GM18868 (cell line): ENCODE results near the gene DNAH10.
A peak's percentile ranks its signal among the peaks of the same experiment; 100 is the strongest.

ENCODE experiments used
- ATAC-seq: cut with Tn5 transposase; IDR thresholded peaks from one replicate; pipeline ENCODE4 v1.9.1; 2021; ENCODE audit warnings: mild to moderate bottlenecking, moderate library complexity; ENCODE audit not compliant: unreplicated experiment

The DNAH10 gene, protein sequence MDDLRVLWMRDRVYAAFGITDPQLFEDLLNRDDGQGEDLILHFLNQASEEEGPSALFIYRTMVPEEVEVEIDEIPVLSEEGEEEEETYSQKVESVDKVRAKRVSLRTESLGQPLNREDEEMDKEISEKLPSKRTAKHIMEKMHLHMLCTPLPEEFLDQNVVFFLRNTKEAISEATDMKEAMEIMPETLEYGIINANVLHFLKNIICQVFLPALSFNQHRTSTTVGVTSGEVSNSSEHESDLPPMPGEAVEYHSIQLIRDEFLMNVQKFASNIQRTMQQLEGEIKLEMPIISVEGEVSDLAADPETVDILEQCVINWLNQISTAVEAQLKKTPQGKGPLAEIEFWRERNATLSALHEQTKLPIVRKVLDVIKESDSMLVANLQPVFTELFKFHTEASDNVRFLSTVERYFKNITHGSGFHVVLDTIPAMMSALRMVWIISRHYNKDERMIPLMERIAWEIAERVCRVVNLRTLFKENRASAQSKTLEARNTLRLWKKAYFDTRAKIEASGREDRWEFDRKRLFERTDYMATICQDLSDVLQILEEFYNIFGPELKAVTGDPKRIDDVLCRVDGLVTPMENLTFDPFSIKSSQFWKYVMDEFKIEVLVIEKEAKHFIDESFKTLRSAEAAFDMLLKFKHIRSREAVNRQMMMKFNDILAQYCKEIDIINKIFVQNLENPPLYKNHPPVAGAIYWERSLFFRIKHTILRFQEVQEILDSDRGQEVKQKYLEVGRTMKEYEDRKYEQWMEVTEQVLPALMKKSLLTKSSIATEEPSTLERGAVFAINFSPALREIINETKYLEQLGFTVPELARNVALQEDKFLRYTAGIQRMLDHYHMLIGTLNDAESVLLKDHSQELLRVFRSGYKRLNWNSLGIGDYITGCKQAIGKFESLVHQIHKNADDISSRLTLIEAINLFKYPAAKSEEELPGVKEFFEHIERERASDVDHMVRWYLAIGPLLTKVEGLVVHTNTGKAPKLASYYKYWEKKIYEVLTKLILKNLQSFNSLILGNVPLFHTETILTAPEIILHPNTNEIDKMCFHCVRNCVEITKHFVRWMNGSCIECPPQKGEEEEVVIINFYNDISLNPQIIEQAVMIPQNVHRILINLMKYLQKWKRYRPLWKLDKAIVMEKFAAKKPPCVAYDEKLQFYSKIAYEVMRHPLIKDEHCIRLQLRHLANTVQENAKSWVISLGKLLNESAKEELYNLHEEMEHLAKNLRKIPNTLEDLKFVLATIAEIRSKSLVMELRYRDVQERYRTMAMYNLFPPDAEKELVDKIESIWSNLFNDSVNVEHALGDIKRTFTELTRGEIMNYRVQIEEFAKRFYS (N-terminal part only)

GRCh38 chr12:123761841-123762714, at the start of gene DNAH10:
Gene DNAH10 (plus strand): TSS chr12:123762301. CDS start chr12:123762337, 36 bp downstream.
- ATAC-seq, result peak; percentile 78

DNA sequence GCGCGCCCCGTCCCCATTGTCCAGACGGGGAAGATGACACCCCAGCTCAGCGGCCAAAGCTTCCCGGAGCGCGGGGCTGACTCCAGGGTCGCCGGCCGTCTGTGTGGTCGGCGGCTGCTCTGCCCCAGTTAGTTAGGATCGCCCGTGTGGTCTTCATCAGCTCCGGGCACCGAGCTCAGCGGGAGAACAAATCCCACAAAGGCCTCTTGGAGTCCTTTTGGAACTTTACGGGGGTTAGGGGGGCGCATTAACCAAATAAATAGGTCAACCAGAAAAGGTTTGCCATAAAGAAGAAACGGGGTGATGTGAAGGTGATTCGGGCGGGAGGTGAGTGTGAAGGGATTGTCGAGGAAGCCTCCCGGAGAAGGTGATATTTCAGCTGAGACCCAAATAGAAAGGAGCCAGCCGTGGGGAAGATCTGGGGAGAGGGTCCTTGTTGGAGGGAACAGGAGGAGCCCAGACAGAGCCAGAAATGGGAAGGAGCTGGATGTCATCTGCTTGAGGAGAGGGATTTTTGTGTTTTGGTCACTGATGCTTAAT, 49.3 kb upstream of the DNAH10 start:
- ATAC-seq, result no peak

DNA sequence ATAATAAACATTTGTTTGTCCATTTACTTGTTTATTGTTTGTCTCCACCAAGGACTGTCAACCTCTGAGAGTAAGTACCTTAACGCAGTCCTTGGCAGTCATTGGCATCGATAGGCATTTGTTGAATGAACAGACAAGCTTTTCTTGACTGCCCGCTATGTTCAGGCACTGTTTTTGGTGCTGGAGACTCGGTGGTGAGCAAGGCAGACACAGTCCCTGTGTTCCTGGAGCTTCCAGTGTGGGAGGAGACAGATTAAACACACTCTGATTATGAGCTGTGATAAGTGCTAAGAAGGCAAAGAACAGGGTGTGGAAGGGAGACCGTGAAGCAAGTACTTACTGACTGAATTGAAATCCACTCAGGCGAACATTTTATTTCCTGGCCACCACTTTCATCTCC, 48.7 kb upstream of the DNAH10 start:
- no peak for ATAC-seq

- peak; percentile 35 for ATAC-seq
These were observed 48.1 kb upstream of the DNAH10 start for GRCh38 chr12:123713823-123714585.

DNA sequence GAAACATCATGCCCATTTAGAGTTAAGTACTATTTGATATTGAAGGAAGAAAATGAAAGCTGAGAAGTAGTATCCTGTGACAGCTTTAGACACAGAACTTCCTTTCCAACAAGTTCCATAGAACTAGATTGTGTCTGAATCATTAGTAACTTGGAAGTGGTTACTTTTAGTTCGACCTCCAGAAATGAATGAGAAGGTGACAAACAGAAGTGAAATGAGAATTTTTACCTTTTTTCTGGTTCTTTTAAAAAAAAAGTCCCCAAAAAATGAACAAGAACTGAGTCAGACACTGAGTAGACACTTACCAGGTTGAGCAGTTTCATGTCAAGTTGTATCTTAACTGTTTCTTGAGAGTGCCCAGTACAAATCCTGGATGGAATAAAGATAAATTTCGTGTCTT, 46.9 kb upstream of the DNAH10 start:
- no peak for ATAC-seq

- no peak for ATAC-seq
These were observed 44.8 kb upstream of the DNAH10 start for GRCh38 chr12:123717350-123717749.

DNA sequence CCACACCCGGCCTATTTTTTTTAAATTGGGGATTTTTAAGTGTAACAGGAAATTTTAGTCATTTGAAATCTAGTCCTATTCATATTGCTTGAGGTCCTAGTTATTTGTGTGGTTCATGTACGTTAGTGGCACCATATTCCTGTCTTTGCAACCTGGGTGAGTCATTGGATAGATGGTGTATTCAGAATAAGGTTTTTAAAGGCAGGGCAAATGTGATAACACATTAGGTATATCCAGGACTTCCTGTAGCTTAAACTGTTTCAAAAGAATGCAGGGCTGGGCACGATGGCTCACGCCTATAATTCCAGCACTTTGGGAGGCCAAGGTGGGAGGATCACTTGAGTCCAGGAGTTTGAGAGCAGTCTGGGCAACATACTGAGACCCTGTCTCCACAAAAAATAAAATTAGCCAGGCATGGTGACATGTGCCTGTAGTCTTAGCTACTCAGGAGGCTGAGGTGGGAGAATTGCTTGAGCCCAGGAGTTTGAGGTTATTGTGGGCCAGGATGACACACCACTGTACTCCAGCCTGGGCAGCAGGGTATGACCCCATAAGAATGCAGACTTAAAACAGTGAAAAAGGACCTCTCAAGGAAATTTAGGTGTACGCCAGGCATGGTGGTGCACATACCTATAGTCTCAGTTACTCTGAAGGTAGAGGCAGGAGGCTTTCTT, 41.8 kb upstream of the DNAH10 start:
- no peak for ATAC-seq

DNA sequence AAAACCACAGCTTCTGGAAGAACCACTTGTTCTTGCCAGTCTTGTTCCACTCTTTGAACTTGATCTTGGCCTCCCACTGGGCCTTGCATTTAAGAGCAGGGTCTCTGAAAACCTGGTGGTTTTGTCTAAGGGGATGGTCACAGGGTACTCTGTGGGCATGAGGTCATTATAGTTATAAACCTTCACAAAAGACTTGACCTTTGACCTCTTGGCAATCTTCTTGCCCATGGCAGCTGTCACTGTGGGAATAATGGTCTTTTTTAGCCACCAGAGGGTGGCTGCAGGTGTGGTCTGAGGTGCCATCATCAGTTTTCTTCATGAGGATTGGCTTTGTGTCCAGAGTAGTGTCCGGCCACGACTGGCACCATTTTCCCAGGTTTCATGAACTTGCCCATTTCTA, 40.9 kb upstream of the DNAH10 start:
- no peak for ATAC-seq

DNA sequence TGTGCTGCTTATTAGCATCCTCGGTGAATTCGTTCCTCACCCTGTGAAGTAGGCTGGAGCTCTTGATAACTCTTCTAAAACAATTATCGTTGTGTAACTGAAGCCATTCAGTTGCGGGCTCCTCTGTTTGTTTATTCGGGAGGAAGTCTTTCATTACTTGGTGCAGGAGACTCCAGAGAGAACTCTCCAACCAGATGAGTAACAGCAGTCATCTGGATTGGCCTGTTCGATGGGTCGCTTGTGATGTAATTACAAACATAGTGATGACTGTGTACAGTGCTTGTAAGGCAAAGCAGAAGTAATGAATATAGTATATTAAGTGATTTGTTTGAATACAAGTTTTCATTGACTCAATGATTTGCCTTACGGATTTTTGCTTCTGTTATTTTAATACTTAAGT, 39.1 kb upstream of the DNAH10 start:
- ATAC-seq, result no peak

DNA sequence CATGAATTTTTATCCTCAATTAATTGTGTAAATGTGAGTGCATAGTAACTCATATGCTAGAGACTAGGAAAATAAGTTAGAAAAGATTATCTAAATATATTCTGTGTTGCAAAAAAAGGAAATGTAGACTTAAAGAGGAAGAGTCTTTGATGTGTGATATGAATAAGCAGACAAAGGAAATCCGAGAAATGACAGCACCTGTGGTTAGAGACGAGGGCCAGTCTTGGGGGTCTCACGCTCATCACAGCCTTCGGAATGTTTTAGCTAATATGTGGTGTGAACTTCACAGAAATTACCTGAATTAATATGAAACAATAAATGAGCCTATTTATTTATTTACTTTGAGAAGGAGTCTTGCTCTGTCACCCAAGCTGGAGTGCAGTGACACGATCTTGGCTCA, 38.3 kb upstream of the DNAH10 start:
- ATAC-seq, result no peak

- ATAC-seq, result no peak
These were observed 35.9 kb upstream of the DNAH10 start for GRCh38 chr12:123726244-123726643.

GRCh38 chr12:123726962-123727361, 35.1 kb upstream of the DNAH10 start:
- no peak for ATAC-seq

- ATAC-seq, result no peak
These were observed 34.2 kb upstream of the DNAH10 start for GRCh38 chr12:123727878-123728277.

DNA sequence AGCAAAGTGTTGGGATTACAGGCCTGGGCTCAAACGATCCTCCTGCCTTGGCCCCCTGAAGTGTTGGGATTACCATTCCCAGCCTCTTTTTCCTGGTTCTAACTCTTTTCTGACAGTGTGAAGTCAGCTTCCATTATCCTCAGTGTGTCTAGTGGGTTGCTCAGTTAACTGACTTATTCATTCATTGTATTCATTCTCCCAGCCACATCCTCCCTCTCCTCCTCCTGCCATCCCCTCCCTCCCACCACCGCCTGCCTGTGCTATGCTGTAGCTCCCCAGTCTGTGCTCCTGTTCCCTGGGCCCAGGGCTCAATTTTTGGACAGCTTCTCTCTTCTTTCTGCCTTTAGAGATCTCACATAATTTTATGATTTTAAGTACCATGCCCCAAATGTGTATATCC, 30.5 kb upstream of the DNAH10 start:
- no peak for ATAC-seq

DNA sequence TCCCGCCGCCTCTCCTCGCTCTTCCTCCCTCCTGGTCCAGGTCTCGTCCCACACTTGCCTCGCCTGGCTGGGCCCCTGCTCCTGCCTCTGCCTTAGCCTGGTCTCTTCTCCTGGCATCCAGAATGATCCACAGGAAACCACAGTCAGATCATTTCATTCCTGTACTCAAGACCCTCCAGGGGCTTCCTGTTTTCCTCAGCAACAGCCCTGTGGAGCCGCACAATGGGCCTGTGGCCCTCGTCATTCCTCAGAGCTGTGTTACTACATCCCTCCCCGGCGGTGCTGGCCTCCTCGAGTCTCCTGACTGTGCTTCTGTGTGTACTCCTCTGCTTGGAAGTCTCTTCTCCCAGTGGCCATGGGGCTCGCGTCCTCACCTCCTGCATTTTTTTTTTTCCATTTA, 29.9 kb upstream of the DNAH10 start:
- ATAC-seq, result no peak

DNA sequence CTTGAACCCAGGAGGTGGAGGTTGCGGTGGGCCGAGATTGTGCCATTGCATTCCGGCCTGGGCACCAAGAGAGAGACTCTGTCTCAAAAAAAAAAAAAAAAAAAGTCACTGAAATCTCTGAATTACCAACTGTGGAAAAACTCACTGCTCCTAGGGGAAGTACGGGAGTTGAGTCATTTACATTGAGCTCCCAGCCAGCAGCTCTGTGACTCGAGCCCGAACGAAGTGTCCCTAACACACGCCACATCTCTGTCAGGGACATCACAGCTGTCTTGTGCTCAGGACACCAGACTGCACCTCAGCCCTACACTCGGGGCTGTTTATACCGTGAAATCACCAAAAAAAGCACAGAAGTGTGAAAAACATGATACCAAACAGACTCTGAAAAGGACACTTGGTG, 28.9 kb upstream of the DNAH10 start:
- no peak for ATAC-seq

DNA sequence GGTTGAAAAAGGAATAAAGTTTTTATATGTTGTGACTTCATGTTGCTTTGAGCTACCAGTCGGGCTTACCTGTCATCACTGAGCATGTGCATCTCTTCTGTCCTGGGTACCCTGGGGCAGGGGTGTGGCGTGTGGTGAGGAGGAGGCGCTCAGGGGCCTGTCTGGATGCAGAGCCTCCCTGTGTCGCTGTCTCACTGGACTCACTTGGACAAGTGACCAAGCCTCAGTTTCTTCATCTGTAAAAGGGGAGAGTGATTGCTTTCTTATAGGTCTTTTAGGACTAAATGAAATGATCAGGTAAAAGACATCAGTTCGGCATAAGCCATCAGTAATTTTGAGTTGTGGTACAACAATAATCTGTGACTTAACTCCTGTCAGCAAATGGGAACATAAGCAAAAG, 27.8 kb upstream of the DNAH10 start:
- no peak for ATAC-seq

GRCh38 chr12:123741937-123742572, 20.0 kb upstream of the DNAH10 start:
- no peak for ATAC-seq
